Left cardiac atrium (tissue), 4 donors: ENCODE data around the gene CAPN15. TPM values are rescaled to one million over a fixed set of nuclear protein-coding genes. Genes with fewer than 3 reads are reported as not detected.
A peak's percentile ranks its signal among the peaks of the same experiment; 100 is the strongest.

Experiments used
- ATAC-seq, 2 donors: fragments of 200-7000 bp; cut with Tn5 transposase; one replicate each; pipeline ENCODE4 v1.9.1; 2020; ENCODE audit warnings: mild to moderate bottlenecking in 2 of 2, moderate library complexity in 2 of 2
- DNase-seq: peaks from one replicate; pipeline ENCODE4 v3.0.0-alpha.2; 2020
- intact Hi-C, 2 donors: fragments of 100-400 bp; cut with DNase I; formaldehyde crosslinking; loops; one replicate each; pipeline versions ENCODE4 v1.14.1 to v1.15.1; 2022 to 2023
- total RNA-seq, 2 donors: library from RNA; stranded (reverse); fragmentation: NEBNext Ultra II Directional; extraction: Animal tissue kit (Norgen Biotek cat#: 25700); gene quantifications; one replicate each; pipeline ENCODE4 v1.2.1, GENCODE V29; 2021
- donor health status: DM: no; HTN: yes; CAD: no.
- donor health status: DM: no; HTN: yes; CAD: no; lungs with severe emphysema.
- donor health status: DM: yes; HTN: yes; CAD: no.
- donor health status: Dilated cardiomyopathy.

CAPN15 gene
- total RNA-seq, 2 donors from 2014 or later: 19.2 to 25.8 TPM

DNA sequence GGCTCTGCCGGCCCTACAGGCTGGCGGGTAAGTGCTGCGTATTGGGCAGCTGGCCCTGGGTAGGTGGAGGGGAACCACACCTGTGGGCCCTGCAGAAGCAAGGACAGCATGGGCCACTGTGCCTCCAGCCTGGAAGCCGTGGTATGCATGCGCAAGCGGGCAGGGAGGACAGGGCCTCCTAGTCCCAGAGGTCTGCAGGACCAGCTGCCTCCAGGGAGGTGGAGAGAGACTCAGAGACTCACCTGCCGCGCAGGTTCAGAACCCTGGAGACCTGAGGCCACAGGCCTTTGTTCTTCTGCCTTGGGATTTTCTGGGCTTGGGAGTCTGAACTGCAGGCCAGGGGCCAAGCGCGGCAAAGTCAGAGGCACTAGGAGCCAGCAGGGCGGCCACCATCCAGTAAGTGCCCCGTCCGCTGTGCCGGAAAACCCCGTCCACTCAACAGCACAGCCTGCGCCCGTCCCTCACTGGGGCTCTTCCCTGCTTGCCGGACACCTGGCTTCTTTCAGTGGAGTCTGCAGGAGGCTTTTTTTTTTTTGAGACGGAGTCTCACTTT, 53.5 kb downstream of the CAPN15 start:
- intact Hi-C loops: loop anchor here in 1 of 2 donors (5.0 kb wide), 1 partner anchor 86 kb away; the partner anchor contains the start of gene RHOT2
- ATAC-seq (no peak), DNase-seq (no peak)

- intact Hi-C loops: loop anchor here in 1 of 2 donors (5.0 kb wide), 1 partner anchor 85 kb away; the partner anchor contains the start of gene RHOT2
- DNase-seq (no peak), ATAC-seq (no peak)
Measured at GRCh38 chr16:582218-582613, 54.7 kb downstream of the CAPN15 start.

- ATAC-seq: no peak
- intact Hi-C loops: loop anchor here in 1 of 2 donors (5.0 kb wide), 1 partner anchor 85 kb away; the partner anchor contains the start of gene RHOT2
- DNase-seq: no peak
Measured at GRCh38 chr16:582614-583331, 55.3 kb downstream of the CAPN15 start.

GRCh38 chr16:583470-583814, 55.9 kb downstream of the CAPN15 start:
- peak; percentile 22 for DNase-seq
- intact Hi-C loops: loop anchor here in 1 of 2 donors (5.0 kb wide), 1 partner anchor 84 kb away; the partner anchor contains the start of gene RHOT2
- ATAC-seq: no peak

GRCh38 chr16:583815-584591, 56.5 kb downstream of the CAPN15 start:
- intact Hi-C loops: loop anchor here in 1 of 2 donors (5.0 kb wide), 1 partner anchor 83 kb away; the partner anchor contains the start of gene RHOT2
- ATAC-seq (no peak), DNase-seq (peak; percentile 18)

GRCh38 chr16:585351-585750, 57.8 kb downstream of the CAPN15 start:
- intact Hi-C loops: no loop called here
- DNase-seq (no peak), ATAC-seq (no peak)

DNA sequence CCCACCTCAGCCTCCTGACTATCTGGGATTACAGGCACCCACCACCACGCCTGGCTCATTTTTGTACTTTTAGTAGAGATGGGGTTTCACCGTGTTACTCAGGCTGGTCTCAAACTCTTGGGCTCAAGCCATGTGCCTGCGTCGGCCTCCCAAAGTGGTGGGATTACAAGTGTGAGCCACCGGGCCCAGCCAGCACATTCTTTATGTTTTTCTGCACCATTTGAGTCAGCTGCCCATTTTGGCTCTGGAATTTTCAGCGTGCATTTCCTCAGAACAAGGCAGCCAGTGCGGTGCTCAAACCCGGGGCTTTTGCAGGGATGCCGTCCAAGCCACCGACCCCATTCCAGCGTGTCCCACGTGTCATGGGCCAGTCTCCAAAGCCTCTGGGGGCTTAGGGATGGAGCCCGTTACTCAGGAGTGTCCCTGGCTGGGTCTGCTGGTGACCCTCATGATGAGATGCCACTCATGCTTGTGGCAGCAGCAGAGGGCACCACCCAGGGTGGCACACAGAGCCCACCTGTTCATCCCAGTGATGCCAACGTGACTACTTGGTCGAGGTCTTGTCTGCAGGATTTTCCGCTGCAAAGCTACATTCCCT, 58.6 kb downstream of the CAPN15 start:
- DNase-seq: no peak
- ATAC-seq: no peak
- intact Hi-C loops: no loop called here

DNA sequence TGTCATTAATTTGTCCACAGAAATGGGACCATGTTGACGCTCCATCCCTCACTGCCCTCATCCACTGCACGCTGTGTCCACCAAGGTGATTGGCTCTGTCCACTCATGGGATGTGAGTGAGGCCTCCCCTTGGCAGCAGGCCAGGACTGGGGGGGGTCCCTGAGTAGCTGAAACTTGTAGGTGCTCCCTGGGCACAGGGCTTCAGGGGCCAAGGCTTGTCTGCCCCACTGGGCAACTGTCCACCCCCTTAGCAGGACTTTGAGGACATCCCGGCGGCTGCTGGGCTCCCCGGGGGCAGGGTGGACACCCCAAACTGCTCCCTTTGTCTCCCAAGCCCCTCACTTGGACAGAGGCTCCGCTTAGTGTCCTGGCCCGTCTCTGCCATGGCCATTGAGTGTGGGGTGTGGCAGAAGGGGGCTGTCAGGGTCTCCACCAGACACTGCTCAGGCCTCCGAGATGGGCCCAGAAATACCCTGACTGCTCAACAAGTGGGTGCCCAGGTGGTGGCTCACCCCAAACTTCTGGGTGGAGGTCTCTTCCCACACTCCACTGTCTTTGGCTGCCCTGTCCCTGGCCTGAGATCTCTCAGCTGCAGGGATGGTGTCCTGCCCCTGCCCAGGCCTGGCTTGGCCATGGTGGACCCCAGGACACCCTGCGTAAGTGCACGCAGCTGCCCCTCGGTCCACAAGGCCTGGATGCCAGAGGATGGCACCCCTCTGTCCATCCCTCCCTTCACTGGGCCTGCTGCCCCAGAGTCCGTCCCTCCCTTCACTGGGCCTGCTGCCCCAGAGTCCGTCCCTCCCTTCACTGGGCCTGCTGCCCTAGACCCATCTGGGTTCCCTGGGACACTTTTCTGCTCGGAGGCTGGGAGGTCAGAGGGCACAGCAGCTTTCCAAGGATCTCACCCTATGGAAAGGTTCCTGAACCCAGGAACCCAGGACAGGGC, 59.4 kb downstream of the CAPN15 start:
- intact Hi-C loops: no loop called here
- DNase-seq (peak; percentile 65), ATAC-seq (no peak)

DNA sequence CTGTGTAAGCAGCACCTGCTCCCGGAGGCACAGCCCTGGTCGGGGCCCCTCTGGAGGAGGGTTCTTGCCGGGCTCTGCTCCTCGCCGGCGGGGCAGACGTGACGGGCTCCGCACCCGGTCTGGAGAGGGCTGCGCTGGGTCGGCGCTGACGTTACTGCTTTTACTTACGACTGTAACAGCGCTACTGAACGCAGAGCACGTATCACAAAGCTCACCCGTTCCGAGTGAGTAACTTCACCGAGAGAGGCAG, 61.1 kb downstream of the CAPN15 start:
- DNase-seq: peak; percentile 57
- intact Hi-C loops: no loop called here
- ATAC-seq: peak in 1 of 2 donors; percentile 0

DNA sequence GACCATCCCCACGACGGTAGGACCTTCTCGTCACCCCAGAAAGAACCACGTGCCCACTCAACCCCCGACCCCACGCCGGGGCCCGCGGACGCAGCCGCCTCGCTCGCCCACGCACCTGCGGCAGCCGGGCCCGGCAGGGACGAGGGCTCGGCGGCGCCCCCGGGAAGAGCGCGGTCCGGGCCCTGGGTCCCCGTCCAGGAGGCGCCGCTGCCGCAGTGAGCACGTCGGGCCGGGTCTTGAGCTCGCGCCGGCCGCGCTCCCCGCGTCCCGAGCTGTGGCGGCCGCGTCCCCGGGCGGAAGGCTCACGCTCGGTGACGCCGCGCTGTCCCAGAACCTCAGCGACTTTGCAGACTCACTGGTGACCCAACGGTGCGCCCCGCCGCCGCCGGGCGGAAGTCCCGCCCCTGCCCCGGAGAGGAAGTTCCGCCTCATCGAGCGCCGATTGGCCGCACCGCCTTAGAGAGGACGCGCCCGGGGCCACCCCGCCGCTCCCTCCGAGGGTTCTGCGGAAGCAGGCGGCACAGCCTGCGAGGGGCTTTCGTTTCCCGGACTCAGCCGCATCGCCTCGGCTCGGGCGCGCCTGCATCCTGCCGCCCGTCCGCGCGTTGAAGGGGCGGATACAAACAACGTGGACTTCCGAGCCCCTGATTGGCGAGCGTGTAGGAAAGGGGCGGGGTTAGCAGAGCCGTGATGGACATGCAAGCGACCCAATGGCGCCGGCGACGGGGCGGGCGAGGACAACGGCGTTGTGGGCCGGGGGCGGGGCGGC, 61.6 kb downstream of the CAPN15 start:
- intact Hi-C loops: no loop called here
- ATAC-seq (peak; percentile 87 to 92), DNase-seq (peak; percentile 97)

DNA sequence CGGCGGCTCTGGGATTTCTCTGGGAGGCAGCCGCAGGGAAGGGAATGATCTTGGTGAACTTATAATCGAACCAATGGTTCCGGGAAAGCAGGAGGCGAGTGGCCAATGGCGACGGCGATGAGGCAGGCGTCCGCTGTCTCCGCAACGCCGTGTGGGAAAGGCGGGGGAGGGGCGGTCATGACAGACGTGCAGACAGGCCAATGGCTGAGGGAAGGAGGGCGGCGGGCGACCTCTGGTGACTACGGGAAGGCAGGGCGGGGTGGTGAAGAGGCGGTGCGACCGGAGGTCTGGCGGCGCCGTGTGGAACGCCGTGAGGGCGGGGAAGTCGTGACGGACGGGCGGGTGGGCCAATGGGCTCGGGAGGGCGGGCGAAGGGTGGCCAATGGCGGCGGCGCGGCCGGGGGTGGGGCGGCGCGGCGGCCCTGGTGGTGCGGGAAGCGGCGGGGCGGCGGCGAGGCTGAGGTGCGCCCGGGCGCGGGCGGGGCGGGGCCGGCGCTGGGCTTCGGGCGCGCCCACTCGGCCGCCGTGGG, 62.2 kb downstream of the CAPN15 start, which contains the start of gene RAB40C:
Gene RAB40C (plus strand): TSS at position 409 of the 530 bp plus-strand sequence. CDS start 226 bp downstream, outside the sequence.
- intact Hi-C loops: loop anchor here in 1 of 2 donors (5.0 kb wide), 1 partner anchor 48 kb away; the partner anchor contains the start of gene METTL26
- DNase-seq: peak; percentile 100
- peak; percentile 93 to 95 for ATAC-seq

GRCh38 chr16:590188-590814, 62.8 kb downstream of the CAPN15 start:
- intact Hi-C loops: loop anchor here in 1 of 2 donors (5.0 kb wide), 1 partner anchor 47 kb away; the partner anchor contains the start of gene METTL26
- DNase-seq: no peak
- no peak for ATAC-seq

GRCh38 chr16:590815-591200, 63.3 kb downstream of the CAPN15 start:
- DNase-seq: no peak
- intact Hi-C loops: loop anchor here in 1 of 2 donors (5.0 kb wide), 1 partner anchor 46 kb away; the partner anchor contains the start of gene METTL26

DNA sequence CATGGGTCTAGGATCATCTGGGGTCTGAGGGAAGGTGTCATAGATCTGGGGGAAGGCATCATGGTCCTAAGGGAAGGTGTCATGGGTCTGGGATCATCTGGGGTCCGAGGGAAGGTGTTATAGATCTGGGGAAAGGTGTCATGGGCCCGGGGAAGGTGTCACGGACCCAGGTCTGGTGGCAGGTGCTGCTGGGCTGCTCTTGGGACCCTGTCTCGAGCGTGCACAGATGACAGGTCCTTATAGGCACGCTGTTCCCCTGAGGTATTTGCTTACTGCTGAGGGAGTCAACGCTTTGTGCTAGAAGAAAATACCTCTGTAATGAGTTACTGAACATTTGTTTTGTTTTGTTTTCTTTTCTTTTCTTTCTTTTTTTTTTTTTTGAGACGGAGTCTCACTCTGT, 63.7 kb downstream of the CAPN15 start:
- ATAC-seq: no peak
- no peak for DNase-seq
- intact Hi-C loops: loop anchor here in 1 of 2 donors (5.0 kb wide), 1 partner anchor 46 kb away; the partner anchor contains the start of gene METTL26

More at GRCh38 chr16:590815-591200, 63.3 kb downstream of the CAPN15 start:
- no peak for ATAC-seq

DNA sequence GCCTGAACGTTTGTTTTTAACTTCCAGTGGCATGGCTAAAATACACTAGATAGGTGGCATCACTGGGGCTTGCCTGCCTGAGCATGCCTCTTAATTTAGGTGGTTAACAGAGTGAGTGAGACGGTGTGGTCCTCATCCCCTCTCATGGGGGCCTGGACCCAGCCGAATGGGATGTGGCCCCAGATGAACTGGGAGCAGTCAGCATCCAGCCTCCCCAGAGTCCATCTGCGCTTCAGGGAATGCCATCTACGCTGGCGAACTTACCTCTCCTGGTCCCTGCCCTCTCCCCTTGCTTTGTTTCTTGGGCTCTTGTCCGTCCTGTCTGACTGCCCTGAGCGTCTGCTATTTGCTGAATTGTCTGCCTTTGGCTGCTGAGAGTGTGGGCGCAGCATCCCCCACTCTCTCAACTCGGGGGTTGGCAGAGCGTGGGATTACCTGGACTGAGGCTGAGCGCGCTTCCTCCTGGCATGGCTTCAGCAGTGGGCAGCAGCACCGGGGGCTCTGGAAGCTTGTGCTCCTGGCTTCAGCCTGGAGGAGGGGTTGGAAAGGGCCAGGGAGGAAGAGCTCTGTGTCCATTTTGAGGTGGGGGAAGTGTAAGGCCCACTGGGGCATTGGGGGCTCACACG, 64.5 kb downstream of the CAPN15 start:
- DNase-seq (no peak), ATAC-seq (no peak)
- intact Hi-C loops: loop anchor here in 1 of 2 donors (5.0 kb wide), 1 partner anchor 45 kb away; the partner anchor contains the start of gene METTL26
